Astrocyte (in vitro differentiated cells and primary cell): Measurements from ENCODE around the gene DGKI.

Experiments used
- EZH2 ChIP-seq: IDR thresholded peaks from 2 replicates; pipeline ENCODE4 v1.6.1; 2012; ENCODE audit warnings: mild to moderate bottlenecking, low read length, inconsistent platforms; ENCODE audit not compliant: insufficient read depth
- TF ChIP-seq, protein P1 (sequence below): IDR thresholded peaks from 2 replicates; pipeline ENCODE4 v1.5.1; 2011; ENCODE audit warnings: low read depth, mild to moderate bottlenecking, inconsistent platforms, low read length, moderate library complexity; ENCODE audit not compliant: insufficient read depth

DNA sequence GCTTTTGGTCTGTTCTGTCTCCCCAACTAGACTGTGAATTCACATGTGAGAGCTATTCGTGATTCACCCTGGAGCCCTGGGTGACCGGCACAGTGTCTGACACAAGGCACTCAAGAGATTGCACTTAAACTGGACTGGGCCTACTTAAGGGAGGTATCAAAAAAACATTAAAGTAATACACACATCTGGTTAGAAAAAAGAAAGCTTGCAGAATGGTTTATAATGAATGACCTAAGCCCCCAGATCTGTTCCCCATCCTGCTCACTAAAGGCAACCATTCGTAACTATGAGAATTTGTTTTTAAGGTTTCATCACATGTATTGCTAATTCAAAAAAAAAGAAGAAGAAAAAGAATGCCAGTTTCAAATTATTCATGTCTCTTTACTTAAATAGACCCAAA is 74.5 kb downstream of the DGKI start:
- TF ChIP-seq, protein P1, sequence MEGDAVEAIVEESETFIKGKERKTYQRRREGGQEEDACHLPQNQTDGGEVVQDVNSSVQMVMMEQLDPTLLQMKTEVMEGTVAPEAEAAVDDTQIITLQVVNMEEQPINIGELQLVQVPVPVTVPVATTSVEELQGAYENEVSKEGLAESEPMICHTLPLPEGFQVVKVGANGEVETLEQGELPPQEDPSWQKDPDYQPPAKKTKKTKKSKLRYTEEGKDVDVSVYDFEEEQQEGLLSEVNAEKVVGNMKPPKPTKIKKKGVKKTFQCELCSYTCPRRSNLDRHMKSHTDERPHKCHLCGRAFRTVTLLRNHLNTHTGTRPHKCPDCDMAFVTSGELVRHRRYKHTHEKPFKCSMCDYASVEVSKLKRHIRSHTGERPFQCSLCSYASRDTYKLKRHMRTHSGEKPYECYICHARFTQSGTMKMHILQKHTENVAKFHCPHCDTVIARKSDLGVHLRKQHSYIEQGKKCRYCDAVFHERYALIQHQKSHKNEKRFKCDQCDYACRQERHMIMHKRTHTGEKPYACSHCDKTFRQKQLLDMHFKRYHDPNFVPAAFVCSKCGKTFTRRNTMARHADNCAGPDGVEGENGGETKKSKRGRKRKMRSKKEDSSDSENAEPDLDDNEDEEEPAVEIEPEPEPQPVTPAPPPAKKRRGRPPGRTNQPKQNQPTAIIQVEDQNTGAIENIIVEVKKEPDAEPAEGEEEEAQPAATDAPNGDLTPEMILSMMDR, result no peak
- no peak for TF ChIP-seq EZH2
